ENCODE data around the gene FIGNL1. TPM values are rescaled to one million over a fixed set of nuclear protein-coding genes. Genes with fewer than 3 reads are reported as not detected.

The FIGNL1 gene
- total RNA-seq, 2 donors from 2014 or later, result 28.0 to 38.2 TPM

DNA sequence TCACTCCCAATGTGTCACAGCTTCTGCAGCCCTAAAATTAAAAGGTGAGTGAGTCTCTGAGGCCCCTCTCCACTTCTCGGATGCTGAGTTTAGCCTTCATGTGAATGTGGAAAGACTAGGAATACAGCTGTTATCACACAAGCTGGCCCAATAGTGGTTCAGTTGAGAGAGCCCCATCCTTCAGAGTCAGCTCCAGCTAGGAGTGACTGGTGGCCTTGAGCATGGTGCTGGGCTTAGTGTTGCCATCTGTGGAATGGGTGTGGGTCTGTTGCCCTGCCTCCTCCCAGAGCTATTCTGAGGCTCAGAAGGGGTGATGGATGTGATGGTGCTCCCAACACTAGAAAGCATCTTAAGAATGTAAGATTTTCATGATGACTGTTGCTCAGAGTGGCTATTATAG is 55.8 kb downstream of the FIGNL1 start:
- no peaks in the 10 kb centered on the region for H3K36me3 ChIP-seq (ENCODE audit: control insufficient read depth, insufficient read depth, low read length)
- Mint-ChIP-seq H3K9me3 (no peaks in the 10 kb centered on the region), H3K27me3 (ENCODE audit: insufficient read depth) (no peaks in the 10 kb centered on the region), H3K4me3 (no peak overlapping the region), H3K27ac (no peak overlapping the region), H3K4me1 (no peaks in the 10 kb centered on the region), H3K36me3 (ENCODE audit: low read depth) (no peaks in the 10 kb centered on the region)
- no peak overlapping the region for H3K9ac ChIP-seq (ENCODE audit: extremely low read depth, low read length, poor library complexity, severe bottlenecking)
- no peak for DNase-seq
- 95 to 100% methylated on average over 1 of the region's 1 CpG for WGBS, 2 experiments (ENCODE audit: insufficient coverage in 1 of 2, insufficient read length in 1 of 2)
- no peaks in the 10 kb centered on the region for H3K9me3 ChIP-seq (ENCODE audit: control insufficient read depth, low read length)
- TF ChIP-seq, protein P1, sequence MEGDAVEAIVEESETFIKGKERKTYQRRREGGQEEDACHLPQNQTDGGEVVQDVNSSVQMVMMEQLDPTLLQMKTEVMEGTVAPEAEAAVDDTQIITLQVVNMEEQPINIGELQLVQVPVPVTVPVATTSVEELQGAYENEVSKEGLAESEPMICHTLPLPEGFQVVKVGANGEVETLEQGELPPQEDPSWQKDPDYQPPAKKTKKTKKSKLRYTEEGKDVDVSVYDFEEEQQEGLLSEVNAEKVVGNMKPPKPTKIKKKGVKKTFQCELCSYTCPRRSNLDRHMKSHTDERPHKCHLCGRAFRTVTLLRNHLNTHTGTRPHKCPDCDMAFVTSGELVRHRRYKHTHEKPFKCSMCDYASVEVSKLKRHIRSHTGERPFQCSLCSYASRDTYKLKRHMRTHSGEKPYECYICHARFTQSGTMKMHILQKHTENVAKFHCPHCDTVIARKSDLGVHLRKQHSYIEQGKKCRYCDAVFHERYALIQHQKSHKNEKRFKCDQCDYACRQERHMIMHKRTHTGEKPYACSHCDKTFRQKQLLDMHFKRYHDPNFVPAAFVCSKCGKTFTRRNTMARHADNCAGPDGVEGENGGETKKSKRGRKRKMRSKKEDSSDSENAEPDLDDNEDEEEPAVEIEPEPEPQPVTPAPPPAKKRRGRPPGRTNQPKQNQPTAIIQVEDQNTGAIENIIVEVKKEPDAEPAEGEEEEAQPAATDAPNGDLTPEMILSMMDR (conservative IDR thresholded peaks at IDR 0.05), result no peak
- H3K27me3 ChIP-seq (ENCODE audit: control insufficient read depth, insufficient read depth, low read length, poor library complexity, severe bottlenecking), result no peaks in the 10 kb centered on the region
- H3K4me1 ChIP-seq (ENCODE audit: control insufficient read depth, insufficient read depth, low read length), result no peaks in the 10 kb centered on the region
- no peak overlapping the region for H3K4me3 ChIP-seq (ENCODE audit: low read length)
- H3K27ac ChIP-seq (ENCODE audit: low read depth, low read length), result no peak overlapping the region

Other genes with a start within 250 kb of the FIGNL1 start
- under 1 TPM; 0.44 to 0.55 TPM for gene IKZF1, start 145.6 kb downstream of the FIGNL1 start, total RNA-seq
- 1 to 10 TPM; 1.1 TPM for gene DDC, start 115.1 kb upstream of the FIGNL1 start, total RNA-seq